ENCODE measurements around the gene OLFML2A. TPM values are rescaled to one million over a fixed set of nuclear protein-coding genes. Genes with fewer than 3 reads are reported as not detected.

Gene OLFML2A
- total RNA-seq, 1 donor = 29.7 TPM

GRCh38 chr9:124758691-124759090 is 18.2 kb upstream of the OLFML2A start:
- Histone ChIP-seq H3K27ac (ENCODE audit: low read depth, low read length) (no peak overlapping the region), H3K4me2 (ENCODE audit: insufficient read depth, low read length) (no peak overlapping the region), H3K9me3 (ENCODE audit: low read depth, low read length) (no peaks in the 10 kb centered on the region), H2AFZ (ENCODE audit: low read length) (no peak overlapping the region), H3K79me2 (ENCODE audit: insufficient read depth, low read length) (no peaks in the 10 kb centered on the region), H3K36me3 (ENCODE audit: insufficient read depth, low read length) (no peaks in the 10 kb centered on the region), H3K27me3 (ENCODE audit: insufficient read depth, low read length) (peaks cover 80% of the 10 kb centered on the region), H3K4me3 (ENCODE audit: insufficient read depth, low read length) (no peak overlapping the region), H4K20me1 (ENCODE audit: insufficient read depth, low read length) (no peaks in the 10 kb centered on the region), H3K4me1 (ENCODE audit: insufficient read depth, low read length) (peaks cover 4% of the 10 kb centered on the region)
- TF ChIP-seq, protein P1, sequence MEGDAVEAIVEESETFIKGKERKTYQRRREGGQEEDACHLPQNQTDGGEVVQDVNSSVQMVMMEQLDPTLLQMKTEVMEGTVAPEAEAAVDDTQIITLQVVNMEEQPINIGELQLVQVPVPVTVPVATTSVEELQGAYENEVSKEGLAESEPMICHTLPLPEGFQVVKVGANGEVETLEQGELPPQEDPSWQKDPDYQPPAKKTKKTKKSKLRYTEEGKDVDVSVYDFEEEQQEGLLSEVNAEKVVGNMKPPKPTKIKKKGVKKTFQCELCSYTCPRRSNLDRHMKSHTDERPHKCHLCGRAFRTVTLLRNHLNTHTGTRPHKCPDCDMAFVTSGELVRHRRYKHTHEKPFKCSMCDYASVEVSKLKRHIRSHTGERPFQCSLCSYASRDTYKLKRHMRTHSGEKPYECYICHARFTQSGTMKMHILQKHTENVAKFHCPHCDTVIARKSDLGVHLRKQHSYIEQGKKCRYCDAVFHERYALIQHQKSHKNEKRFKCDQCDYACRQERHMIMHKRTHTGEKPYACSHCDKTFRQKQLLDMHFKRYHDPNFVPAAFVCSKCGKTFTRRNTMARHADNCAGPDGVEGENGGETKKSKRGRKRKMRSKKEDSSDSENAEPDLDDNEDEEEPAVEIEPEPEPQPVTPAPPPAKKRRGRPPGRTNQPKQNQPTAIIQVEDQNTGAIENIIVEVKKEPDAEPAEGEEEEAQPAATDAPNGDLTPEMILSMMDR (IDR thresholded peaks at IDR 0.05; ENCODE audit: extremely low read depth, low read depth, low read length) = no peak
- no peak for DNase-seq (ENCODE audit: insufficient read length, low spot score, missing footprints)

DNA sequence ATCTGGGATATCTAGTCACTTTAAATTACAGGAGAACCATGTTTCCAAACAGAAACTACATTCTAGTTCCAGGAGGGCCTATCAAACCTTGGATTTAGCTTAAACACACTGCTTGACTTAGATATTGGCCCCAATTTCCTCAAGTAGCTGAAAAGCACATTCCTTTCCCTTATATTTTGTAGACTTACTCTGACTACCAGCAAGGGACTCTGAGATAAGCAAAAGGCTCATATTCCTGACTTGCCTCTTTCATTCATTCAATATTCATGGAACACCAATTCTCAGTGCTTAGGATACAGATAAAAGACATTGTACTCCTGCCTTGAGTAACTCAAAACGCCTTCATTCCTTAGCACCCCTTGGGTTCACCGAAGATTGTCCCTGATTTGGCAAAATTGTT is 17.6 kb upstream of the OLFML2A start:
- H3K36me3 ChIP-seq (ENCODE audit: insufficient read depth, low read length) = no peaks in the 10 kb centered on the region
- H3K4me3 ChIP-seq (ENCODE audit: insufficient read depth, low read length) = no peak overlapping the region
- H3K27ac ChIP-seq (ENCODE audit: low read depth, low read length) = no peak overlapping the region
- TF ChIP-seq, protein P1 (IDR thresholded peaks at IDR 0.05; ENCODE audit: extremely low read depth, low read depth, low read length) = no peak
- H2AFZ ChIP-seq (ENCODE audit: low read length) = no peak overlapping the region
- H3K27me3 ChIP-seq (ENCODE audit: insufficient read depth, low read length) = peaks cover 85% of the 10 kb centered on the region
- H3K4me2 ChIP-seq (ENCODE audit: insufficient read depth, low read length) = no peak overlapping the region
- H3K9me3 ChIP-seq (ENCODE audit: low read depth, low read length) = no peaks in the 10 kb centered on the region
- no peaks in the 10 kb centered on the region for H3K4me1 ChIP-seq (ENCODE audit: insufficient read depth, low read length)
- DNase-seq (ENCODE audit: insufficient read length, low spot score, missing footprints) = no peak
- H3K79me2 ChIP-seq (ENCODE audit: insufficient read depth, low read length) = no peaks in the 10 kb centered on the region
- no peaks in the 10 kb centered on the region for H4K20me1 ChIP-seq (ENCODE audit: insufficient read depth, low read length)

DNA sequence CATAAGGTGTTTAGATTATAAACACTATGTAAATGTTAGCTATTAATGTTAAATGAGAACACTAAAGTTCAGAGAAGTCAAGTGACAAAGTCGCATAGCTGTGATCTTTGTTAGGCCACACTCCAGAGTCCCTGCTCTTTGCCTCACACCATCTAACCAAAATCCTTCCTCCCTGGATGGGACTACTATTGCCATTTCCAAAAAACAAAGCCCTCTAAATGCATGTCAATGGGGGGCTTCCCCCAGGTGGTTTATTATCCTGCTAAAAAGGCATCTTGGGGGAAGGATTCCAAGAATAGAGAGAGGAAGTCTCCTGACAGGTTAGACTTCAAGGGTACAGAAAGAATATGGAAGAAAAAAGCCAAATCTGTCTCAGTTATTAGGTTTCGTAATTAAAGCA is 16.2 kb upstream of the OLFML2A start:
- H3K36me3 ChIP-seq (ENCODE audit: insufficient read depth, low read length) = no peaks in the 10 kb centered on the region
- no peaks in the 10 kb centered on the region for H3K9me3 ChIP-seq (ENCODE audit: low read depth, low read length)
- H3K27me3 ChIP-seq (ENCODE audit: insufficient read depth, low read length) = peaks cover 90% of the 10 kb centered on the region
- no peak overlapping the region for H2AFZ ChIP-seq (ENCODE audit: low read length)
- H3K4me3 ChIP-seq (ENCODE audit: insufficient read depth, low read length) = no peak overlapping the region
- H3K4me1 ChIP-seq (ENCODE audit: insufficient read depth, low read length) = no peaks in the 10 kb centered on the region
- H3K79me2 ChIP-seq (ENCODE audit: insufficient read depth, low read length) = no peaks in the 10 kb centered on the region
- TF ChIP-seq, protein P1 (IDR thresholded peaks at IDR 0.05; ENCODE audit: extremely low read depth, low read depth, low read length) = no peak
- no peak overlapping the region for H3K4me2 ChIP-seq (ENCODE audit: insufficient read depth, low read length)
- no peak overlapping the region for H3K27ac ChIP-seq (ENCODE audit: low read depth, low read length)
- DNase-seq (ENCODE audit: insufficient read length, low spot score, missing footprints) = no peak
- H4K20me1 ChIP-seq (ENCODE audit: insufficient read depth, low read length) = no peaks in the 10 kb centered on the region

DNA sequence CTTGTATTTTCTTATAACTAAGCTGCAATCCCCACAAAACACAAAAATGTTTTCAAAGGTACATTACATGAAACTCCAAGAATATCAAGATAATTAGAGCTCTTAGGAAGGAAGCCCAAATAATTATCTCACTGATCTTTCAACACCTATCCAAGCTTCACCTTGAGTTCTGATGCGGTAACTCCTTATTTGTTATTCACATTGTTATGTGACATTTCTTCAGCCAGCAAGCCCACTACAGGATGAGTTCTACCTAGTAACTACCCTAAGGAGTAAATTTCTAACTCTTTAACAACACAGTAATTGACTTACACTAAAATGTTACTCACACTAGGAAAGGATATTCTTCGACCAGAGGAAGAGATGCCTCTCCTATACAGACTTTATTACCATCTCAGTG is 15.7 kb upstream of the OLFML2A start:
- DNase-seq (ENCODE audit: insufficient read length, low spot score, missing footprints) = no peak
- H4K20me1 ChIP-seq (ENCODE audit: insufficient read depth, low read length) = no peaks in the 10 kb centered on the region
- TF ChIP-seq, protein P1 (IDR thresholded peaks at IDR 0.05; ENCODE audit: extremely low read depth, low read depth, low read length) = no peak
- H3K4me1 ChIP-seq (ENCODE audit: insufficient read depth, low read length) = no peaks in the 10 kb centered on the region
- no peaks in the 10 kb centered on the region for H3K79me2 ChIP-seq (ENCODE audit: insufficient read depth, low read length)
- no peaks in the 10 kb centered on the region for H3K9me3 ChIP-seq (ENCODE audit: low read depth, low read length)
- H2AFZ ChIP-seq (ENCODE audit: low read length) = no peak overlapping the region
- peaks cover 90% of the 10 kb centered on the region for H3K27me3 ChIP-seq (ENCODE audit: insufficient read depth, low read length)
- no peak overlapping the region for H3K27ac ChIP-seq (ENCODE audit: low read depth, low read length)
- no peak overlapping the region for H3K4me2 ChIP-seq (ENCODE audit: insufficient read depth, low read length)
- no peaks in the 10 kb centered on the region for H3K36me3 ChIP-seq (ENCODE audit: insufficient read depth, low read length)
- H3K4me3 ChIP-seq (ENCODE audit: insufficient read depth, low read length) = no peak overlapping the region
